GM12864 (cell line): ENCODE results near the gene DHCR7.

Source experiments
- DNase-seq: peaks from one replicate; pipeline ENCODE4 v3.0.0-alpha.2; 2011; ENCODE audit warnings: low read depth
- H3K4me3 ChIP-seq: 2 replicates; pipeline ENCODE4 v1.5.1; 2011; ENCODE audit warnings: mild to moderate bottlenecking, low read depth, low read length, control low read depth
- CTCF ChIP-seq: IDR thresholded peaks from 2 replicates; pipeline ENCODE4 v1.5.1; 2011; ENCODE audit warnings: low read depth, mild to moderate bottlenecking, moderate library complexity, low read length, control low read depth, inconsistent platforms; ENCODE audit errors: missing control alignments

DHCR7 gene

GRCh38 chr11:71477641-71478527 lies 29.7 kb upstream of the DHCR7 start:
- no peak for DNase-seq
- no peak overlapping the region for H3K4me3 ChIP-seq
- TF ChIP-seq CTCF, result no peak

- no peak for TF ChIP-seq CTCF
- H3K4me3 ChIP-seq, result no peak overlapping the region
- DNase-seq, result no peak
Observed at GRCh38 chr11:71476926-71477640, 28.9 kb upstream of the DHCR7 start.

GRCh38 chr11:71476031-71476430 lies 27.8 kb upstream of the DHCR7 start:
- H3K4me3 ChIP-seq, result no peak overlapping the region
- DNase-seq, result no peak
- TF ChIP-seq CTCF, result no peak

GRCh38 chr11:71474771-71475483 lies 26.7 kb upstream of the DHCR7 start:
- no peak for DNase-seq
- no peak for TF ChIP-seq CTCF
- no peak overlapping the region for H3K4me3 ChIP-seq

DNA sequence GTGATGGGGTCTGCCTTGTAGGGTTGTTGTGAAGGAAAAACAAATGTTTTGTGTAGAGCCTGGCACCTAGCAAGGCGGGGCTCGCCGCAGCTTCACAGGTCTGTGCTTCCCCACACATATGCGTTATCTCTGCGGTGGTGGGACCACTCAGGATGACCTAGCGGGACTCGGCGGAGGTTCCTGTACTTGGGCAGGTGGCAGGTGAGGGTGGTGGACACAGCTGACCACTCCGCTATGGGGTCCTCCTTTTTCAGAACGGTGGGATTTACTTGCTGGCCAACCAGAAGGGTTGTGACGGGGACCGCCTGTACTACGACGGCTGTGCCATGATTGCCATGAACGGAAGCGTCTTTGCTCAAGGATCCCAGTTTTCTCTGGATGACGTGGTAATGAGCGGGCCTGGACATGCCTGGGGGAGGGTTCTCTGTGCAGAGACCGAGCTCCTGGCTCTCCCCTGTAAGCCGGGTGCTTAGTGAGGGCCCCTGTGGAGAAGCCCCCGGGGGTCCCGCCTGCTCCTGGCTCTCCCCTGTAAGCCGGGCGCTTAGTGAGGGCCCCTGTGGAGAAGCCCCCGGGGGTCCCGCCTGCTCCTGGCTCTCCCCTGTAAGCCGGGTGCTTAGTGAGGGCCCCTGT lies 26.1 kb upstream of the DHCR7 start:
- H3K4me3 ChIP-seq, result no peak overlapping the region
- no peak for TF ChIP-seq CTCF
- DNase-seq, result no peak

- DNase-seq, result no peak
Observed at GRCh38 chr11:71473793-71474080, 25.5 kb upstream of the DHCR7 start.

More at GRCh38 chr11:71473793-71474080, 25.5 kb upstream of the DHCR7 start:
- TF ChIP-seq CTCF, result no peak
- no peak overlapping the region for H3K4me3 ChIP-seq
